Suppressor macrophage (primary cell): ENCODE measurements around the gene LRRC47.

Experiments
- DNase-seq, 4 experiments: peaks; one replicate each; pipeline ENCODE4 v3.0.0-alpha.2; 2020 to 2022
- total RNA-seq, 17 experiments: gene quantifications; one replicate each; lab custom pipeline; 2026; ENCODE audit warnings: mixed read lengths in 6 of 17, inconsistent platforms in 3 of 17; lab: John Stamatoyannopoulos, UW

Gene LRRC47
- total RNA-seq, result 19.2 to 55.1 (median 37.8) reads per million in 17 experiments

GRCh38 chr1:3796215-3797061 lies at the start of gene LRRC47:
Gene LRRC47, minus strand, starts transcription at chr1:3796498. Its CDS starts 22 bp downstream, at chr1:3796476.
- peak; percentile 93 to 96 (median 95) for DNase-seq

- DNase-seq, result peak; percentile 35 to 68 (median 51)
Observed at GRCh38 chr1:3842912-3843311, 46.6 kb upstream of the LRRC47 start.

- DNase-seq, result no peak
Observed at GRCh38 chr1:3841491-3841890, 45.2 kb upstream of the LRRC47 start.

- DNase-seq, result no peak
Observed at GRCh38 chr1:3838788-3839187, 42.5 kb upstream of the LRRC47 start.

GRCh38 chr1:3837685-3838084 lies 41.4 kb upstream of the LRRC47 start:
- no peak for DNase-seq

- DNase-seq, result no peak
Observed at GRCh38 chr1:3837200-3837599, 40.9 kb upstream of the LRRC47 start.

GRCh38 chr1:3836421-3836820 lies 40.1 kb upstream of the LRRC47 start:
- DNase-seq, result no peak

- DNase-seq, result no peak
Observed at GRCh38 chr1:3834701-3835100, 38.4 kb upstream of the LRRC47 start.

- DNase-seq, result no peak
Observed at GRCh38 chr1:3831689-3832088, 35.4 kb upstream of the LRRC47 start.

- no peak for DNase-seq
Observed at GRCh38 chr1:3828391-3828790, 32.1 kb upstream of the LRRC47 start.

GRCh38 chr1:3827813-3828307 lies 31.6 kb upstream of the LRRC47 start:
- peak in 1 of 4 experiments; percentile 6 for DNase-seq

- no peak for DNase-seq
Observed at GRCh38 chr1:3825356-3825755, 29.1 kb upstream of the LRRC47 start.

- DNase-seq, result no peak
Observed at GRCh38 chr1:3824650-3825049, 28.4 kb upstream of the LRRC47 start.

GRCh38 chr1:3822421-3822820 lies 26.1 kb upstream of the LRRC47 start:
- DNase-seq, result no peak

GRCh38 chr1:3821908-3822307 lies 25.6 kb upstream of the LRRC47 start:
- no peak for DNase-seq

- no peak for DNase-seq
Observed at GRCh38 chr1:3821447-3821846, 25.1 kb upstream of the LRRC47 start.

GRCh38 chr1:3821004-3821403 lies 24.7 kb upstream of the LRRC47 start:
- no peak for DNase-seq

- no peak for DNase-seq
Observed at GRCh38 chr1:3820316-3820715, 24.0 kb upstream of the LRRC47 start.

GRCh38 chr1:3819771-3820200 lies 23.5 kb upstream of the LRRC47 start:
- no peak for DNase-seq

- no peak for DNase-seq
Observed at GRCh38 chr1:3817821-3818597, 21.7 kb upstream of the LRRC47 start.

GRCh38 chr1:3817138-3817740 lies 20.9 kb upstream of the LRRC47 start:
- no peak for DNase-seq

- no peak for DNase-seq
Observed at GRCh38 chr1:3816331-3817137, 20.2 kb upstream of the LRRC47 start.
